A549 (cell line): ENCODE measurements around the gene BOK.

Experiments used
- CTCF ChIP-seq: fragments of >200 bp; sonication (Bioruptor Twin); formaldehyde crosslinking; IDR thresholded peaks from 3 replicates; pipeline ENCODE4 v1.5.1; 2016
- EHMT2 ChIP-seq: fragments of 200-600 bp; sonication (generic); IDR thresholded peaks from 2 replicates; pipeline ENCODE4 v1.6.1; 2016; ENCODE audit warnings: antibody characterized with exemption, low read depth, mild to moderate bottlenecking, moderate library complexity
- ESRRA ChIP-seq: fragments of 150-350 bp; IDR thresholded peaks from 2 replicates; pipeline ENCODE4 v1.6.1; 2014; ENCODE audit warnings: mild to moderate bottlenecking, low read length, borderline replicate concordance
- HDAC2 ChIP-seq: fragments of 200-600 bp; sonication (generic); IDR thresholded peaks from 2 replicates; pipeline ENCODE4 v1.6.1; 2016
- HOXA7 ChIP-seq: fragments of 250-450 bp; sonication (Bioruptor Pico); IDR thresholded peaks from 2 replicates; pipeline ENCODE4 v1.5.0; 2020; ENCODE audit warnings: mild to moderate bottlenecking, moderate library complexity
- HOXB13 ChIP-seq: fragments of 250-450 bp; sonication (Bioruptor Pico); IDR thresholded peaks from 2 replicates; pipeline ENCODE4 v1.5.0; 2020; ENCODE audit warnings: low read depth, mild to moderate bottlenecking, moderate library complexity
- MAFK ChIP-seq: fragments of 450-650 bp; IDR thresholded peaks from 2 replicates; pipeline ENCODE4 v1.6.1; 2014; ENCODE audit not compliant: partially characterized antibody
- MYC ChIP-seq: IDR thresholded peaks from 2 replicates; pipeline ENCODE4 v1.6.1; 2012; ENCODE audit warnings: mild to moderate bottlenecking, inconsistent platforms, low read length, improper control_type of control experiment, borderline replicate concordance
- POLR2A ChIP-seq: IDR thresholded peaks from 2 replicates; pipeline ENCODE4 v1.6.1; 2012; ENCODE audit warnings: mild to moderate bottlenecking, low read length

- TF ChIP-seq MAFK (no peak), POLR2A (no peak), EHMT2 (no peak), HOXB13 (CRISPR knock-in tag) (no peak), MYC (no peak), CTCF (no peak), HDAC2 (no peak), HOXA7 (CRISPR knock-in tag) (no peak), ESRRA (no peak)
Measured at GRCh38 chr2:241531161-241531722, 27.3 kb upstream of the BOK start.
